ENCODE measurements around the gene IL21R. TPM values are rescaled to one million over a fixed set of nuclear protein-coding genes. Genes with fewer than 3 reads are reported as not detected.

Gene IL21R
- total and polyA plus RNA-seq, 2 donors (not counting 3 experiments of a cell fraction or from before 2014, with no cell fraction given) = 0.03 TPM; not detected in 1

- DNase-seq (ENCODE audit: low read depth, low spot score) (no peak), FAIRE-seq (no peak)
- CTCF ChIA-PET = interaction anchor here (1.3 kb wide), 1 partner anchor 14 kb away, joined by 3 read pairs; no protein-coding TSS in a partner anchor
- no peak for TF ChIP-seq MYC (IDR thresholded peaks at IDR 0.05; ENCODE audit: low read depth, low read length)
- intact Hi-C loops (cut with micrococcal nuclease) = no loop called here
- BruUV-seq (replicated peaks) = no TSS peak
- no peaks in the 10 kb centered on the region for H3K27me3 ChIP-seq (ENCODE audit: control insufficient read depth in 2 of 2, insufficient read depth in 2 of 2, low read length in 2 of 2)
- no peak overlapping the region for H3K27ac ChIP-seq (ENCODE audit: insufficient read depth, low read depth, low read length)
- no peak overlapping the region for H2AFZ ChIP-seq (ENCODE audit: low read depth, low read length)
- H3K4me1 ChIP-seq (ENCODE audit: control insufficient read depth, extremely low read depth, insufficient read depth, low read length) = no peaks in the 10 kb centered on the region
- no peaks in the 10 kb centered on the region for H3K36me3 ChIP-seq (ENCODE audit: control insufficient read depth in 2 of 2, extremely low read depth in 1 of 2, insufficient read depth in 2 of 2, low read length in 2 of 2)
- no peaks in the 10 kb centered on the region for H3K79me2 ChIP-seq (ENCODE audit: control insufficient read depth, insufficient read depth, low read length)
- POLR2A ChIA-PET = no interaction called here
- dilution Hi-C loops (cut with MboI; ENCODE audit: extremely low pct_ligation_motif_present, low sequenced_read_pairs) = no loop called here
- no peaks in the 10 kb centered on the region for H4K20me1 ChIP-seq (replicated peaks; ENCODE audit: control insufficient read depth, extremely low read depth, insufficient read depth, low read length)
- H3K9me1 ChIP-seq (replicated peaks; ENCODE audit: control insufficient read depth, extremely low read depth, insufficient read depth, low read length) = no peaks in the 10 kb centered on the region
- no peak overlapping the region for H3K4me3 ChIP-seq (replicated peaks in 1 of 3; ENCODE audit: insufficient read depth in 1 of 3, low read depth in 1 of 3, low read length in 3 of 3)
- H3K9me3 ChIP-seq (replicated peaks; ENCODE audit: control insufficient read depth, insufficient read depth, low read length) = no peaks in the 10 kb centered on the region
- H3K4me2 ChIP-seq (ENCODE audit: insufficient read depth, low read length) = no peak overlapping the region
- H3K9ac ChIP-seq (replicated peaks; ENCODE audit: extremely low read depth, insufficient read depth, low read length) = no peak overlapping the region
These were observed 27.4 kb downstream of the IL21R start for GRCh38 chr16:27429330-27429871.

DNA sequence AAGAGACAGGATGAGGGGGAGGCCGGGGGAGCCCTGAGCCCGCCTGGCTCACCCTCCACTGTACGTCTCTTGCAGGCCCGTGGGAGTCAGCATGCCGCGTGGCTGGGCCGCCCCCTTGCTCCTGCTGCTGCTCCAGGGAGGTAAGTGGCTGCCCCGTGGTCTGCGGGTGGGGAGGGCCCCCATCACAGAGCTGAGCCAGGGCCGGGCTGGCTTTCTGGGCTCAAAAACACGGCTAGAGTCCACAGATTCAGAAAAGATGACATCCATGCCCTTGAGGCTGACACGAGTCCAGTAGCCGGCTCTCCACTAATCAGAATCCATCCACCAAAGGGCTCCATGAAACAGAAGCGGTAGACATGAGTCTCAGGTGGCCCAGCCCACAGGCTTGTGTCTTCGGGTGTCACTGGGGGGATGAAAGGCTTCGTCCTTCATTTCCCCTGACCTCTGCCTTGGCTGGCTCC lies 28.0 kb downstream of the IL21R start:
- Histone ChIP-seq H3K27ac (ENCODE audit: insufficient read depth, low read depth, low read length) (no peak overlapping the region), H3K36me3 (ENCODE audit: control insufficient read depth in 2 of 2, extremely low read depth in 1 of 2, insufficient read depth in 2 of 2, low read length in 2 of 2) (no peaks in the 10 kb centered on the region), H3K9me1 (replicated peaks; ENCODE audit: control insufficient read depth, extremely low read depth, insufficient read depth, low read length) (no peaks in the 10 kb centered on the region), H3K9ac (replicated peaks; ENCODE audit: extremely low read depth, insufficient read depth, low read length) (no peak overlapping the region), H3K4me3 (replicated peaks in 1 of 3; ENCODE audit: insufficient read depth in 1 of 3, low read depth in 1 of 3, low read length in 3 of 3) (no peak overlapping the region), H3K4me1 (ENCODE audit: control insufficient read depth, extremely low read depth, insufficient read depth, low read length) (no peaks in the 10 kb centered on the region), H3K79me2 (ENCODE audit: control insufficient read depth, insufficient read depth, low read length) (no peaks in the 10 kb centered on the region), H3K4me2 (ENCODE audit: insufficient read depth, low read length) (no peak overlapping the region), H4K20me1 (replicated peaks; ENCODE audit: control insufficient read depth, extremely low read depth, insufficient read depth, low read length) (no peaks in the 10 kb centered on the region), H2AFZ (ENCODE audit: low read depth, low read length) (no peak overlapping the region), H3K27me3 (ENCODE audit: control insufficient read depth in 2 of 2, insufficient read depth in 2 of 2, low read length in 2 of 2) (no peaks in the 10 kb centered on the region), H3K9me3 (replicated peaks; ENCODE audit: control insufficient read depth, insufficient read depth, low read length) (no peaks in the 10 kb centered on the region)
- ChIA-PET POLR2A (no interaction called here), CTCF (interaction anchor here (1.1 kb wide), 1 partner anchor 320 kb away, joined by 3 read pairs; no protein-coding TSS in a partner anchor)
- intact Hi-C loops (cut with micrococcal nuclease) (no loop called here), dilution Hi-C loops (cut with MboI; ENCODE audit: extremely low pct_ligation_motif_present, low sequenced_read_pairs) (no loop called here)
- BruUV-seq (replicated peaks) = no TSS peak
- no peak for TF ChIP-seq MYC (IDR thresholded peaks at IDR 0.05; ENCODE audit: low read depth, low read length)
- TF ChIP-seq POLR2AphosphoS5 (IDR thresholded peaks at IDR 0.05; ENCODE audit: insufficient read depth, low read depth, low read length) = no peak
- no peak for TF ChIP-seq GATA2 (IDR thresholded peaks at IDR 0.05; ENCODE audit: insufficient read depth, insufficient read length, low read depth, low read length)
- no peak for TF ChIP-seq JUN (IDR thresholded peaks at IDR 0.05; ENCODE audit: borderline replicate concordance, insufficient read depth, insufficient read length, low read depth)
- TF ChIP-seq CTCF (IDR thresholded peaks at IDR 0.05; ENCODE audit: extremely low read depth in 1 of 2, insufficient read depth in 1 of 2, low read depth in 1 of 2, low read length in 2 of 2) = no peak
- no peak for TF ChIP-seq MAX (IDR thresholded peaks at IDR 0.05; ENCODE audit: insufficient read depth, insufficient read length)
- no peak for TF ChIP-seq EZH2 (IDR thresholded peaks at IDR 0.05; ENCODE audit: borderline replicate concordance, low read depth, low read length, severe bottlenecking)
- TF ChIP-seq FOS (IDR thresholded peaks at IDR 0.05; ENCODE audit: borderline replicate concordance, insufficient read depth, low read length) = no peak
- TF ChIP-seq POLR2A (IDR thresholded peaks at IDR 0.05; ENCODE audit: low read depth, low read length) = no peak
- FAIRE-seq (no peak), DNase-seq (ENCODE audit: low read depth, low spot score) (no peak)
